GM19238 (cell line): ENCODE measurements around the gene FAM217A.
"Not testable (repeated sequence)": the region's sequence is repeated elsewhere in the genome, so short reads cannot be mapped to it uniquely, and the experiment has no call there.

Experiments used
- DNase-seq: peaks from one replicate; pipeline ENCODE4 v3.0.0; 2011; ENCODE audit warnings: low spot score; ENCODE audit not compliant: insufficient read length

Gene FAM217A

GRCh38 chr6:4078691-4079471 is at the start of gene FAM217A:
FAM217A (minus strand) TSS chr6:4079137; CDS start chr6:4077414, 1,723 bp downstream.
- DNase-seq = no peak

GRCh38 chr6:4128072-4128471 is 49.1 kb upstream of the FAM217A start:
- DNase-seq = no peak

- DNase-seq = no peak
Measured at GRCh38 chr6:4125933-4126864, 47.3 kb upstream of the FAM217A start.

GRCh38 chr6:4125500-4125899 is 46.6 kb upstream of the FAM217A start:
- DNase-seq = no peak

- no peak for DNase-seq
Measured at GRCh38 chr6:4124351-4124750, 45.4 kb upstream of the FAM217A start.

GRCh38 chr6:4115741-4116140 is 36.8 kb upstream of the FAM217A start:
- DNase-seq = no peak

GRCh38 chr6:4114123-4114522 is 35.2 kb upstream of the FAM217A start:
- DNase-seq = no peak

GRCh38 chr6:4113649-4114048 is 34.7 kb upstream of the FAM217A start:
- no peak for DNase-seq

- no peak for DNase-seq
Measured at GRCh38 chr6:4112366-4112765, 33.4 kb upstream of the FAM217A start.

- DNase-seq = not testable (repeated sequence)
Measured at GRCh38 chr6:4109363-4109815, 30.5 kb upstream of the FAM217A start.

GRCh38 chr6:4108561-4109093 is 29.7 kb upstream of the FAM217A start:
- DNase-seq = no peak

GRCh38 chr6:4107873-4108272 is 28.9 kb upstream of the FAM217A start:
- no peak for DNase-seq

- DNase-seq = no peak
Measured at GRCh38 chr6:4105980-4106536, 27.1 kb upstream of the FAM217A start.

GRCh38 chr6:4103929-4104328 is 25.0 kb upstream of the FAM217A start:
- no peak for DNase-seq

GRCh38 chr6:4102687-4103244 is 23.8 kb upstream of the FAM217A start:
- DNase-seq = no peak

GRCh38 chr6:4101298-4101697 is 22.4 kb upstream of the FAM217A start:
- DNase-seq = no peak

- no peak for DNase-seq
Measured at GRCh38 chr6:4100655-4101054, 21.7 kb upstream of the FAM217A start.

- no peak for DNase-seq
Measured at GRCh38 chr6:4093288-4093687, 14.4 kb upstream of the FAM217A start.

- no peak for DNase-seq
Measured at GRCh38 chr6:4091941-4092340, 13.0 kb upstream of the FAM217A start.

- DNase-seq = not testable (repeated sequence)
Measured at GRCh38 chr6:4090043-4090442, 11.1 kb upstream of the FAM217A start.

- DNase-seq = no peak
Measured at GRCh38 chr6:4088704-4089103, 9.8 kb upstream of the FAM217A start.
